Endothelial cell of umbilical vein (primary cell): Measurements from ENCODE around the gene PTPRU. TPM values are rescaled to one million over a fixed set of nuclear protein-coding genes. Genes with fewer than 3 reads are reported as not detected.

Experiments used
- BruUV-seq: library from RNA; stranded (reverse); fragments of 400-500 nt; replicated peaks from 2 replicates; lab custom pipeline; 2021; lab: Mats Ljungman, UMichigan
- CTCF ChIA-PET: fragments of 300-600, 350-600 bp; sonication (Branson Sonifier 250); formaldehyde crosslinking; loops from one replicate; lab custom pipeline; 2021; ENCODE audit warnings: antibody characterized with exemption, inconsistent platforms; lab: Charles Lee
- POLR2A ChIA-PET: fragments of 300-600, 350-600 bp; sonication (Branson Sonifier 250); formaldehyde crosslinking; loops from one replicate; lab custom pipeline; 2021; ENCODE audit warnings: antibody characterized with exemption, inconsistent platforms; lab: Charles Lee
- DNase-seq: peaks from one replicate; pipeline ENCODE4 v3.0.0-alpha.2; 2011; ENCODE audit warnings: low read depth, low spot score
- FAIRE-seq: peaks from 2 replicates; lab custom pipeline; 2011; peaks lifted over from hg19 to GRCh38; lab: Jason Lieb, UNC
- H2AFZ ChIP-seq: 2 replicates; pipeline ENCODE4 v1.6.0; 2012; ENCODE audit warnings: low read depth, low read length, control low read depth, inconsistent platforms
- H3K27ac ChIP-seq: 2 replicates; pipeline ENCODE4 v1.5.1; 2011; ENCODE audit warnings: low read depth, mild to moderate bottlenecking, control low read depth, low read length, moderate library complexity; ENCODE audit not compliant: insufficient read depth
- H3K27me3 ChIP-seq, 2 experiments: 2 replicates each; pipeline versions ENCODE4 v1.6.0 to v1.6.1; 2011; ENCODE audit warnings: low read length in 2 of 2, mixed read lengths in 1 of 2; ENCODE audit not compliant: control insufficient read depth in 2 of 2, insufficient read depth in 2 of 2
- H3K36me3 ChIP-seq, 2 experiments: 2 replicates in 1 of 2; 3 replicates in 1 of 2; pipeline ENCODE4 v1.5.1; 2011; ENCODE audit warnings: low read length in 2 of 2, mild to moderate bottlenecking in 1 of 2, moderate library complexity in 1 of 2; ENCODE audit not compliant: control insufficient read depth in 2 of 2, insufficient read depth in 2 of 2; ENCODE audit errors: extremely low read depth in 1 of 2
- H3K4me1 ChIP-seq: 3 replicates; pipeline ENCODE4 v1.5.1; 2011; ENCODE audit warnings: mild to moderate bottlenecking, low read length; ENCODE audit not compliant: control insufficient read depth, insufficient read depth; ENCODE audit errors: extremely low read depth
- H3K4me2 ChIP-seq: 2 replicates; pipeline ENCODE4 v1.6.1; 2011; ENCODE audit warnings: low read length, control low read depth, mixed read lengths; ENCODE audit not compliant: insufficient read depth
- H3K4me3 ChIP-seq, 3 experiments: fragments of 200-600 bp in 1 of 3; sonication (generic), shearing (Covaris generic) in 1 of 3; replicated peaks in 1 of 3; 2 replicates each; pipeline ENCODE4 v1.5.1; 2011 to 2016; ENCODE audit warnings: control low read depth in 3 of 3, low read length in 3 of 3, mild to moderate bottlenecking in 2 of 3, inconsistent platforms in 1 of 3, low read depth in 1 of 3, moderate library complexity in 1 of 3; ENCODE audit not compliant: insufficient read depth in 1 of 3
- H3K79me2 ChIP-seq: 2 replicates; pipeline ENCODE4 v1.6.0; 2012; ENCODE audit warnings: low read length, inconsistent platforms; ENCODE audit not compliant: control insufficient read depth, insufficient read depth
- H3K9ac ChIP-seq: replicated peaks from 2 replicates; pipeline ENCODE3; 2011; ENCODE audit warnings: low read length, control low read depth; ENCODE audit not compliant: insufficient read depth; ENCODE audit errors: extremely low read depth
- H3K9me1 ChIP-seq: replicated peaks from 3 replicates; pipeline ENCODE4 v1.6.0; 2011; ENCODE audit warnings: mild to moderate bottlenecking, low read length; ENCODE audit not compliant: control insufficient read depth, insufficient read depth; ENCODE audit errors: extremely low read depth
- H3K9me3 ChIP-seq: replicated peaks from 2 replicates; pipeline ENCODE4 v1.5.1; 2012; ENCODE audit warnings: low read length, inconsistent platforms; ENCODE audit not compliant: control insufficient read depth, insufficient read depth
- H4K20me1 ChIP-seq: replicated peaks from 2 replicates; pipeline ENCODE3; 2011; ENCODE audit warnings: mild to moderate bottlenecking, low read length; ENCODE audit not compliant: control insufficient read depth, insufficient read depth; ENCODE audit errors: extremely low read depth
- EZH2 ChIP-seq: IDR thresholded peaks from 2 replicates; pipeline ENCODE4 v1.6.1; 2012; ENCODE audit warnings: borderline replicate concordance, low read depth, mild to moderate bottlenecking, moderate library complexity, low read length, inconsistent platforms; ENCODE audit not compliant: severe bottlenecking
- FOS ChIP-seq: IDR thresholded peaks from 2 replicates; pipeline ENCODE4 v1.6.1; 2011; ENCODE audit warnings: mild to moderate bottlenecking, low read length, moderate library complexity, borderline replicate concordance; ENCODE audit not compliant: insufficient read depth
- GATA2 ChIP-seq: IDR thresholded peaks from 2 replicates; pipeline ENCODE4 v1.7.0; 2011; ENCODE audit warnings: low read depth, mild to moderate bottlenecking, moderate library complexity, mixed read lengths, low read length; ENCODE audit not compliant: insufficient read length, insufficient read depth
- JUN ChIP-seq: IDR thresholded peaks from 2 replicates; pipeline ENCODE4 v1.6.1; 2011; ENCODE audit warnings: borderline replicate concordance, low read depth; ENCODE audit not compliant: insufficient read length, insufficient read depth
- MAX ChIP-seq: IDR thresholded peaks from 2 replicates; pipeline ENCODE4 v1.6.1; 2011; ENCODE audit not compliant: insufficient read depth, insufficient read length
- MYC ChIP-seq: IDR thresholded peaks from one replicate; pipeline ENCODE4 v1.6.1; 2011; ENCODE audit warnings: mild to moderate bottlenecking, low read depth, low read length
- POLR2A ChIP-seq: IDR thresholded peaks from 2 replicates; pipeline ENCODE4 v1.6.1; 2012; ENCODE audit warnings: low read depth, mild to moderate bottlenecking, control low read depth, low read length
- POLR2AphosphoS5 ChIP-seq: IDR thresholded peaks from 2 replicates; pipeline ENCODE4 v1.6.1; 2012; ENCODE audit warnings: low read depth, mild to moderate bottlenecking, control low read depth, low read length, moderate library complexity; ENCODE audit not compliant: insufficient read depth
- dilution Hi-C: fragments of 300-500 bp; cut with MboI; formaldehyde crosslinking; loops from one replicate; pipeline ENCODE4 v1.15.0; 2019; ENCODE audit warnings: low sequenced_read_pairs; ENCODE audit not compliant: extremely low pct_ligation_motif_present
- intact Hi-C: fragments of 100-400 bp; cut with micrococcal nuclease; formaldehyde crosslinking; loops from one replicate; pipeline ENCODE4 v1.10.0; 2022
- polyA plus RNA-seq, 4 experiments: library from polyadenylated mRNA; depleted of rRNA in 3 of 4; stranded (reverse) in 3 of 4; unstranded in 1 of 4; fragments of >200 nt; gene quantifications; 2 replicates each; pipeline versions ENCODE4 v1.2.1 to v1.2.3, GENCODE V29; 2011 to 2012; ENCODE audit warnings: missing spikeins in 1 of 4
- total RNA-seq: library from RNA; stranded (reverse); gene quantifications from 2 replicates; pipeline ENCODE4 v1.2.3, GENCODE V29; 2021

PTPRU gene
- total and polyA plus RNA-seq, 2 donors (not counting 3 experiments of a cell fraction or from before 2014, with no cell fraction given) = 0.58 to 2.6 TPM

GRCh38 chr1:29309621-29310020, 73.3 kb downstream of the PTPRU start:
- Histone ChIP-seq H3K27ac (no peak overlapping the region), H4K20me1 (no peaks in the 10 kb centered on the region), H3K9ac (no peak overlapping the region), H3K4me3 (no peak overlapping the region), H3K36me3 (no peaks in the 10 kb centered on the region), H3K4me2 (no peak overlapping the region), H3K4me1 (no peaks in the 10 kb centered on the region), H3K27me3 (no peaks in the 10 kb centered on the region), H3K9me1 (no peaks in the 10 kb centered on the region), H3K79me2 (no peaks in the 10 kb centered on the region), H2AFZ (no peak overlapping the region), H3K9me3 (no peaks in the 10 kb centered on the region)
- dilution Hi-C loops (no loop called here), intact Hi-C loops (no loop called here)
- FAIRE-seq = no peak
- TF ChIP-seq FOS = no peak
- ChIA-PET POLR2A (no interaction called here), CTCF (no interaction called here)
- no TSS peak for BruUV-seq
- no peak for DNase-seq

GRCh38 chr1:29310616-29311180, 74.4 kb downstream of the PTPRU start:
- BruUV-seq = no TSS peak
- intact Hi-C loops = no loop called here
- H3K4me1 ChIP-seq = no peaks in the 10 kb centered on the region
- CTCF ChIA-PET = interaction anchor here (1.4 kb wide), 1 partner anchor 21 kb away, joined by 3 read pairs; no protein-coding TSS in a partner anchor
- no peaks in the 10 kb centered on the region for H3K9me3 ChIP-seq
- no peak overlapping the region for H3K9ac ChIP-seq
- H3K4me3 ChIP-seq = no peak overlapping the region
- no peak overlapping the region for H2AFZ ChIP-seq
- no peaks in the 10 kb centered on the region for H3K9me1 ChIP-seq
- POLR2A ChIA-PET = no interaction called here
- no peaks in the 10 kb centered on the region for H3K79me2 ChIP-seq
- dilution Hi-C loops = no loop called here
- no peak overlapping the region for H3K27ac ChIP-seq
- no peak for FAIRE-seq
- TF ChIP-seq FOS = no peak
- no peak for TF ChIP-seq MYC
- no peak for TF ChIP-seq JUN
- TF ChIP-seq GATA2 = no peak
- TF ChIP-seq EZH2 = no peak
- TF ChIP-seq POLR2AphosphoS5 = no peak
- no peak for TF ChIP-seq POLR2A
- no peak for TF ChIP-seq MAX
- H4K20me1 ChIP-seq = no peaks in the 10 kb centered on the region
- DNase-seq = no peak
- no peaks in the 10 kb centered on the region for H3K36me3 ChIP-seq
- no peaks in the 10 kb centered on the region for H3K27me3 ChIP-seq
- H3K4me2 ChIP-seq = no peak overlapping the region
